Lung (tissue), 12 donors: Measurements from ENCODE around the gene OTOP3. TPM values are rescaled to one million over a fixed set of nuclear protein-coding genes. Genes with fewer than 3 reads are reported as not detected.

Experiments
- ATAC-seq: fragments of 200-7000 bp; cut with Tn5 transposase; one replicate; pipeline ENCODE4 v1.9.1; 2020; ENCODE audit warnings: moderate number of reproducible peaks; ENCODE audit not compliant: insufficient read depth, low FRiP score
- DNase-seq, 3 donors: peaks; one replicate each; pipeline ENCODE4 v3.0.0-alpha.2; 2013 to 2017
- H3K27ac ChIP-seq, 2 donors: one replicate each; pipeline ENCODE4 v1.5.1; 2013; ENCODE audit warnings: mild to moderate bottlenecking in 2 of 2, moderate library complexity in 2 of 2, control low read depth in 1 of 2, inconsistent platforms in 1 of 2, low read depth in 1 of 2, low read length in 1 of 2
- H3K27me3 ChIP-seq, 3 donors: one replicate each; pipeline ENCODE4 v1.5.1; 2013; ENCODE audit warnings: low read length in 2 of 3; ENCODE audit not compliant: control insufficient read depth in 3 of 3, insufficient read depth in 3 of 3
- H3K36me3 ChIP-seq, 4 donors: one replicate each; pipeline ENCODE4 v1.5.1; 2013; ENCODE audit warnings: low read length in 4 of 4, mild to moderate bottlenecking in 1 of 4, moderate library complexity in 1 of 4; ENCODE audit not compliant: control insufficient read depth in 4 of 4, insufficient read depth in 4 of 4
- H3K4me1 ChIP-seq, 5 donors: one replicate each; pipeline ENCODE4 v1.5.1; 2013; ENCODE audit warnings: low read length in 5 of 5, mild to moderate bottlenecking in 2 of 5, moderate library complexity in 1 of 5; ENCODE audit not compliant: control insufficient read depth in 5 of 5, insufficient read depth in 5 of 5
- H3K4me3 ChIP-seq: one replicate; pipeline ENCODE4 v1.5.1; 2013; ENCODE audit warnings: mild to moderate bottlenecking, control low read depth, moderate library complexity
- H3K9ac ChIP-seq, 2 donors: one replicate each; pipeline ENCODE4 v1.5.1; 2013; ENCODE audit warnings: low read length in 2 of 2, control low read depth in 1 of 2; ENCODE audit not compliant: insufficient read depth in 1 of 2
- H3K9me3 ChIP-seq, 4 donors: one replicate each; pipeline ENCODE4 v1.5.1; 2013; ENCODE audit warnings: low read length in 3 of 4, mild to moderate bottlenecking in 1 of 4, moderate library complexity in 1 of 4; ENCODE audit not compliant: control insufficient read depth in 4 of 4, insufficient read depth in 3 of 4
- WGBS, 2 donors: extraction: QIAGEN DNeasy Blood & Tissue Kit; methylation state at CpG; one replicate each; pipeline ENCODE4 v1.1.7; 2013; 5-methylcytosine and 5-hydroxymethylcytosine counted together
- polyA plus RNA-seq, 2 donors: library from polyadenylated mRNA; stranded (reverse); fragments of 200-250 nt; gene quantifications; one replicate each; pipeline ENCODE4 v1.2.1, GENCODE V29; 2013
- total RNA-seq, 2 donors: library from RNA; depleted of rRNA in 1 of 2; stranded (reverse); fragments of >200 nt in 1 of 2; gene quantifications; one replicate each; pipeline ENCODE4 v1.2.1, GENCODE V29; 2014 to 2021
- TF ChIP-seq, protein P1 (sequence below): IDR thresholded peaks from 2 replicates; pipeline ENCODE4 v1.5.1; 2012; ENCODE audit warnings: mild to moderate bottlenecking; ENCODE audit errors: control extremely low read depth, extremely low read depth
- donor health status: control.
- donor health status: control.
- donor health status: Bipolar disorder and iron deficiency.
- donor health status: healthy.
- donor health status: DM: yes; HTN: yes; CAD: no.

The OTOP3 gene
- total and polyA plus RNA-seq, 4 donors: not detected

DNA sequence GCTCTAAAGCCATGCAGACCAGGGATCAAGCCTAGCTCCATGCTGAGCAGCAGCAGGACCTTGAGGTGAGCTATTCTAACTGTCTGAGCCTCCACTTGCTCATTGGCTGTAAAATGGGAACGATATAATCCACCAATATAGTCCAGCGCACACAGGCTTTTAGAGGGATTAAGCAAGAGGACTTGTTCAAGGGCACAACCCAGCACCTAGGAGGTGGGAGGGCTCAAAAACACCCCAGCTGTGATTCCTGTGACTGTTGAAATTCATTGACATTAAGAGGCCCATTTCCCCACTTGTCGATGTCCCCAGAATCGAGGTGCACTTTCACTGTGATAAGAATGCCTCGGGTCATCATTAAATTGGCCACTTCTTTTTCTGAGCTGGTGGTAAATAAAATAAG is 16.8 kb upstream of the OTOP3 start:
- Histone ChIP-seq H3K9ac (no peak overlapping the region), H3K4me3 (no peak overlapping the region), H3K27me3 (peaks cover 4 to 22% (median 21%) of the 10 kb centered on the region in 3 donors), H3K4me1 (peaks cover 0 to 14% (median 3%) of the 10 kb centered on the region in 5 donors), H3K9me3 (no peaks in the 10 kb centered on the region), H3K36me3 (no peaks in the 10 kb centered on the region), H3K27ac (no peak overlapping the region)
- 86 to 93% methylated on average over 5 of the region's 5 CpGs for WGBS, 2 donors
- ATAC-seq (no peak), DNase-seq (no peak)
- TF ChIP-seq, protein P1, sequence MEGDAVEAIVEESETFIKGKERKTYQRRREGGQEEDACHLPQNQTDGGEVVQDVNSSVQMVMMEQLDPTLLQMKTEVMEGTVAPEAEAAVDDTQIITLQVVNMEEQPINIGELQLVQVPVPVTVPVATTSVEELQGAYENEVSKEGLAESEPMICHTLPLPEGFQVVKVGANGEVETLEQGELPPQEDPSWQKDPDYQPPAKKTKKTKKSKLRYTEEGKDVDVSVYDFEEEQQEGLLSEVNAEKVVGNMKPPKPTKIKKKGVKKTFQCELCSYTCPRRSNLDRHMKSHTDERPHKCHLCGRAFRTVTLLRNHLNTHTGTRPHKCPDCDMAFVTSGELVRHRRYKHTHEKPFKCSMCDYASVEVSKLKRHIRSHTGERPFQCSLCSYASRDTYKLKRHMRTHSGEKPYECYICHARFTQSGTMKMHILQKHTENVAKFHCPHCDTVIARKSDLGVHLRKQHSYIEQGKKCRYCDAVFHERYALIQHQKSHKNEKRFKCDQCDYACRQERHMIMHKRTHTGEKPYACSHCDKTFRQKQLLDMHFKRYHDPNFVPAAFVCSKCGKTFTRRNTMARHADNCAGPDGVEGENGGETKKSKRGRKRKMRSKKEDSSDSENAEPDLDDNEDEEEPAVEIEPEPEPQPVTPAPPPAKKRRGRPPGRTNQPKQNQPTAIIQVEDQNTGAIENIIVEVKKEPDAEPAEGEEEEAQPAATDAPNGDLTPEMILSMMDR: no peak

DNA sequence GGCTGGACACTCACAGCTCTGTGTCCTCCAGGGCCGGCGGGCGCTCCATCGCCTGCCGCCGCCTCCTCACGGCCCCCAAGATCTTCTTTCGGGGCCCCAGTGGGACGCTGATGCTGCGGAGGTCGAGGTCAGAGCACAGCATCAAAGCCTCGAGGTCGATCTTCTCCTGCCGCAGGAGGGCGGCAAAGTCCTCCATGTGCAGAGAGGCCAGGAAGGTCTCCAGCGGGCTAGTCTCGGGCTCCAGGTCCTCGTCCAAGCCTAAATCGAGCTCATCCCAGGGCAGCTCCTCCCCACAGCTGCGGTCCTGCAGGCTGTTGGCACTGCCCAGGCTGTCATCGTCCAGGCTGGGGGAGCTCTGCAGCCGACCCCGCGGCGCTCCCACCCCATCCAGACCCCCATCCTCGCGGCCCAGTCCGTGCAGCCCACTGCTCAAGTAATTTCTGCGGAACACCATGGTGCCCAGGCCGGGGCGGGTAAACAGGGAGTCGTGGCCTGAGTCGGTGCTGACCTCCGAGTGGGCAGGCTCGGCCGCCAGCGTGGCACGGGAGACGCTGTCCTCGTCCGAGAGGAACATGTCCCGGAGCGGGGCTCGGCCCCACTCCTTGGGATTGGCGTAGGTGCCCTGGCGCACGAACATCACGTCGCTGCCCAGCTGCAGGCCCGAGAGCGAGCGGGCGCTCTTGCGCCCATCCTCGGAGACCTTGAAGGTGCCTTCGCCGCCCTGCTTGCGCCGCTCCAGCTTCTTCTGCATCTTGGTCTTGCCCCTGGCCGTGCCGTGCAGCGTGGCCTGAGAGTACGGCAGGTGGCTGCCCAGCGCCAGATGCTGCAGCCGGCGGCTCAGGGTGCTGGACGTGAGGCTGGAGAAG is 16.0 kb upstream of the OTOP3 start:
- DNase-seq (no peak), ATAC-seq (no peak)
- TF ChIP-seq, protein P1: no peak
- Histone ChIP-seq H3K4me1 (peaks cover 0 to 16% (median 3%) of the 10 kb centered on the region in 5 donors), H3K4me3 (no peak overlapping the region), H3K9ac (no peak overlapping the region), H3K27me3 (peaks cover 4 to 30% (median 29%) of the 10 kb centered on the region in 3 donors), H3K9me3 (no peaks in the 10 kb centered on the region), H3K36me3 (no peaks in the 10 kb centered on the region), H3K27ac (no peak overlapping the region)
- 58 to 65% methylated on average over 61 to 67 of the region's 67 CpGs for WGBS, 2 donors

DNA sequence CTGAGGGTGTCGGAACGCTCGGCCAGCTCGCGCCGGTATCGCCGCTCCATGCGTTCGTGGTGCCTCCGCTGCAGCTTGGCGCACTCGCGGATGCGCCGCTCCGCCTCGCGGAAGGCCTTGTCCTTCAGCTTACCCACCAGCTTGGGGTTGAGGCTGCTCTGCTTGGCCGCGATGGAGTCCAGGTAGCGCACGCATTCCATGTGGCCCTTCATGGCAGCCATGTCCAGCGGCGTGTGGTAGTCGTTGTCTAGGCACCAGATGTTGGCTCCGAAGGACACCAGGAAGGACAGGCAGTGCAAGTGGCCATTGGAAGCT is 15.4 kb upstream of the OTOP3 start:
- DNase-seq (no peak), ATAC-seq (no peak)
- H3K27ac ChIP-seq: no peak overlapping the region
- WGBS, 2 donors: 74 to 81% methylated on average over 27 of the region's 27 CpGs
- no peak overlapping the region for H3K4me3 ChIP-seq
- H3K4me1 ChIP-seq: peaks cover 0 to 16% (median 3%) of the 10 kb centered on the region in 5 donors
- no peak overlapping the region for H3K9ac ChIP-seq
- TF ChIP-seq, protein P1: no peak
- no peaks in the 10 kb centered on the region for H3K9me3 ChIP-seq
- H3K36me3 ChIP-seq: no peaks in the 10 kb centered on the region
- peaks cover 4 to 36% (median 35%) of the 10 kb centered on the region in 3 donors for H3K27me3 ChIP-seq
